Measurements from ENCODE around the gene PRPF19. TPM values are rescaled to one million over a fixed set of nuclear protein-coding genes. Genes with fewer than 3 reads are reported as not detected.
A peak's percentile ranks its signal among the peaks of the same experiment; 100 is the strongest.

PRPF19 gene
- total and polyA plus RNA-seq, 9 of the 15 experiments (the other 6 are each of a cell fraction or from before 2014, with no cell fraction given), result 9.4 to 212 (median 73.2) TPM

GRCh38 chr11:60906132-60906972 is at the start of gene PRPF19 (continued):
- TF ChIP-seq MEF2A (IDR thresholded peaks at IDR 0.05; ENCODE audit: control insufficient read depth, low read depth, low read length) (0 out of 2 replicates have a peak, but pooled peaks have one; percentile 10), SMAD3 (CRISPR knock-in tag; conservative IDR thresholded peaks at IDR 0.05) (no peak), ZNF408 (CRISPR knock-in tag; IDR thresholded peaks at IDR 0.05; ENCODE audit: low read depth) (no peak), TBL1XR1 (IDR thresholded peaks at IDR 0.05; ENCODE audit: low read length in 2 of 2) (0 out of 4 replicates have a peak, but pooled peaks of 1 of the 2 experiments have one; percentile 69), MAX (CRISPR knock-in tag; IDR thresholded peaks at IDR 0.05) (peak; percentile 99), MCM5 (IDR thresholded peaks at IDR 0.05; ENCODE audit: low read depth) (no peak), KDM2B (CRISPR knock-in tag; IDR thresholded peaks at IDR 0.05) (0 out of 2 replicates have a peak, but pooled peaks have one; percentile 36), ATF1 (CRISPR knock-in tag; IDR thresholded peaks at IDR 0.05) (no peak), ATF1 (tag; IDR thresholded peaks at IDR 0.05) (peak; percentile 66), MXI1 (IDR thresholded peaks at IDR 0.05; ENCODE audit: low read depth, low read length) (peak; percentile 44; the same call in 1 of the 2 replicates), ZNF197 (CRISPR knock-in tag; IDR thresholded peaks at IDR 0.05; ENCODE audit: low read depth) (no peak), ZNF23 (CRISPR knock-in tag; IDR thresholded peaks at IDR 0.05) (no peak), MYBL2 (IDR thresholded peaks at IDR 0.05; ENCODE audit: low read depth) (no peak), MYBL2 (CRISPR knock-in tag; IDR thresholded peaks at IDR 0.05; ENCODE audit: borderline replicate concordance) (no peak), MAFK (IDR thresholded peaks at IDR 0.05; ENCODE audit: low read length) (no peak; the same call in 1 of the 2 replicates), NCOA1 (IDR thresholded peaks at IDR 0.05; ENCODE audit: low read depth) (no peak), CREB3L1 (IDR thresholded peaks at IDR 0.05; ENCODE audit: borderline replicate concordance, low read depth) (peak; percentile 72)
- TF ChIP-seq, protein P1, sequence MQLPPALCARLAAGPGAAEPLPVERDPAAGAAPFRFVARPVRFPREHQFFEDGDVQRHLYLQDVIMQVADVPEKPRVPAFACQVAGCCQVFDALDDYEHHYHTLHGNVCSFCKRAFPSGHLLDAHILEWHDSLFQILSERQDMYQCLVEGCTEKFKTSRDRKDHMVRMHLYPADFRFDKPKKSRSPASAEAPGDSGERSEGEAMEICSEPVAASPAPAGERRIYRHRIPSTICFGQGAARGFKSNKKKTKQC (CRISPR knock-in tag; IDR thresholded peaks at IDR 0.05), result peak; percentile 90
- TF ChIP-seq, protein P2, sequence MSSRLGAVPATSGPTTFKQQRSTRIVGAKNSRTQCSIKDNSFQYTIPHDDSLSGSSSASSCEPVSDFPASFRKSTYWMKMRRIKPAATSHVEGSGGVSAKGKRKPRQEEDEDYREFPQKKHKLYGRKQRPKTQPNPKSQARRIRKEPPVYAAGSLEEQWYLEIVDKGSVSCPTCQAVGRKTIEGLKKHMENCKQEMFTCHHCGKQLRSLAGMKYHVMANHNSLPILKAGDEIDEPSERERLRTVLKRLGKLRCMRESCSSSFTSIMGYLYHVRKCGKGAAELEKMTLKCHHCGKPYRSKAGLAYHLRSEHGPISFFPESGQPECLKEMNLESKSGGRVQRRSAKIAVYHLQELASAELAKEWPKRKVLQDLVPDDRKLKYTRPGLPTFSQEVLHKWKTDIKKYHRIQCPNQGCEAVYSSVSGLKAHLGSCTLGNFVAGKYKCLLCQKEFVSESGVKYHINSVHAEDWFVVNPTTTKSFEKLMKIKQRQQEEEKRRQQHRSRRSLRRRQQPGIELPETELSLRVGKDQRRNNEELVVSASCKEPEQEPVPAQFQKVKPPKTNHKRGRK (tag; IDR thresholded peaks at IDR 0.05), result no peak
